IMR-90 (cell line): ENCODE data around the gene MRPS7. TPM values are rescaled to one million over a fixed set of nuclear protein-coding genes. Genes with fewer than 3 reads are reported as not detected.

Source experiments
- ELK1 ChIP-seq: fragments of 150-350 bp; IDR thresholded peaks from 2 replicates; pipeline ENCODE4 v1.6.1; 2016; ENCODE audit warnings: low read depth, mild to moderate bottlenecking, low read length, moderate library complexity, borderline replicate concordance
- MXI1 ChIP-seq: IDR thresholded peaks from 2 replicates; pipeline ENCODE4 v1.6.1; 2012; ENCODE audit warnings: low read depth, mild to moderate bottlenecking, low read length, moderate library complexity, borderline replicate concordance
- POLR2A ChIP-seq: IDR thresholded peaks from 2 replicates; pipeline ENCODE4 v1.6.1; 2012; ENCODE audit warnings: mild to moderate bottlenecking, low read depth, low read length
- RCOR1 ChIP-seq: IDR thresholded peaks from 2 replicates; pipeline ENCODE4 v1.6.1; 2012; ENCODE audit warnings: mild to moderate bottlenecking, low read length, improper control_type of control experiment; ENCODE audit not compliant: insufficient replicate concordance
- RFX5 ChIP-seq: IDR thresholded peaks from 2 replicates; pipeline ENCODE4 v1.8.0; 2012; ENCODE audit warnings: low read depth, mild to moderate bottlenecking, low read length, moderate library complexity
- polyA plus RNA-seq, 3 experiments: library from polyadenylated mRNA; depleted of rRNA; stranded (reverse); fragments of >200 nt; gene quantifications; 2 replicates each; pipeline ENCODE4 v1.2.3, GENCODE V29; 2012; ENCODE audit warnings: low replicate concordance in 1 of 3
- total RNA-seq: library from RNA; depleted of rRNA; stranded (reverse); fragments of >200 nt; gene quantifications from 2 replicates; pipeline ENCODE4 v1.2.3, GENCODE V29; 2012

Gene MRPS7
- total and polyA plus RNA-seq, 2 of the 4 experiments (the other 2 are of a cell fraction) = 55.9 to 60.5 TPM

GRCh38 chr17:75270966-75271232 is 9.2 kb downstream of the MRPS7 start, which contains the start of gene MIF4GD (continued):
- TF ChIP-seq ELK1 = no peak
- no peak for TF ChIP-seq POLR2A
- TF ChIP-seq RCOR1 = no peak
- no peak; the same call in 1 of the 2 replicates for TF ChIP-seq MXI1
- TF ChIP-seq RFX5 = no peak
